HG02763 (cell line): ENCODE data around the gene TSEN2.
"Not testable (repeated sequence)": the region's sequence is repeated elsewhere in the genome, so short reads cannot be mapped to it uniquely, and the experiment has no call there.

Source experiments
- ATAC-seq: cut with Tn5 transposase; IDR thresholded peaks from one replicate; pipeline ENCODE4 v1.9.1; 2021; ENCODE audit warnings: mild to moderate bottlenecking, moderate library complexity; ENCODE audit not compliant: unreplicated experiment

TSEN2 gene

GRCh38 chr3:12471241-12471640 is 13.0 kb upstream of the TSEN2 start:
- ATAC-seq = no peak

GRCh38 chr3:12472000-12472610 is 12.2 kb upstream of the TSEN2 start:
- no peak for ATAC-seq

GRCh38 chr3:12472796-12473195 is 11.5 kb upstream of the TSEN2 start:
- ATAC-seq = no peak

- ATAC-seq = no peak
Observed at GRCh38 chr3:12473511-12473910, 10.8 kb upstream of the TSEN2 start.

- ATAC-seq = no peak
Observed at GRCh38 chr3:12476238-12476897, 7.9 kb upstream of the TSEN2 start.

- no peak for ATAC-seq
Observed at GRCh38 chr3:12477256-12477655, 7.0 kb upstream of the TSEN2 start.

- ATAC-seq = no peak
Observed at GRCh38 chr3:12478326-12478725, 6.0 kb upstream of the TSEN2 start.

GRCh38 chr3:12479198-12479597 is 5.1 kb upstream of the TSEN2 start:
- ATAC-seq = not testable (repeated sequence)

- no peak for ATAC-seq
Observed at GRCh38 chr3:12479919-12480427, 4.3 kb upstream of the TSEN2 start.

- no peak for ATAC-seq
Observed at GRCh38 chr3:12483410-12483809, 870 bp upstream of the TSEN2 start.

- no peak for ATAC-seq
Observed at GRCh38 chr3:12483872-12484197, 445 bp upstream of the TSEN2 start.

- no peak for ATAC-seq
Observed at GRCh38 chr3:12484983-12485327, 675 bp downstream of the TSEN2 start.

GRCh38 chr3:12486001-12486400 is 1.7 kb downstream of the TSEN2 start:
- ATAC-seq = no peak

GRCh38 chr3:12486916-12487315 is 2.6 kb downstream of the TSEN2 start:
- ATAC-seq = no peak

- ATAC-seq = no peak
Observed at GRCh38 chr3:12487336-12487735, 3.1 kb downstream of the TSEN2 start.

GRCh38 chr3:12487786-12488185 is 3.5 kb downstream of the TSEN2 start:
- ATAC-seq = no peak

GRCh38 chr3:12489368-12489767 is 5.1 kb downstream of the TSEN2 start:
- no peak for ATAC-seq

GRCh38 chr3:12489832-12490231 is 5.6 kb downstream of the TSEN2 start:
- ATAC-seq = no peak

- no peak for ATAC-seq
Observed at GRCh38 chr3:12490547-12490946, 6.3 kb downstream of the TSEN2 start.

- ATAC-seq = no peak
Observed at GRCh38 chr3:12495749-12496452, 11.6 kb downstream of the TSEN2 start.

- no peak for ATAC-seq
Observed at GRCh38 chr3:12496453-12496761, 12.1 kb downstream of the TSEN2 start.

- no peak for ATAC-seq
Observed at GRCh38 chr3:12499474-12499873, 15.2 kb downstream of the TSEN2 start.
